Measurements from ENCODE around the gene SRGAP3.

SRGAP3 gene

DNA sequence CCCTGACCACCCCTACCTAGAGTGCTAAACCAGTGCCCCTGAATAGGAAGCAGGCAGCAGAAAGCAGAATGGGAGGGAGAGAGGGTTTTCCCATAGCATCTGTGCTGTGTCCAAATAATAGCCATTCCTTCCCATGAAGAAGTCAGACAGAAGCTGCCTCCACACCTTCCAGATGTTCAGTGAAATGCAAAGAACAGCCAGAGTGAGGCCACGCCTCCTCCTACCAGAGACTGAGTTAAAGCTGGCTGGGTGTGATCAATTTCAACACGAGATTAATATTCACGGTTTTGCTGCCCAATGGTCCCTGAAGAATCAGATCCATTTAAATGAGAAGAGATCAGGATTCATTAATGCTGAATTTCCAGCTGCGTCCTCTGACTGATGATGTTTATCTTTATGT is 111.8 kb downstream of the SRGAP3 start:
- no peak for DNase-seq

DNA sequence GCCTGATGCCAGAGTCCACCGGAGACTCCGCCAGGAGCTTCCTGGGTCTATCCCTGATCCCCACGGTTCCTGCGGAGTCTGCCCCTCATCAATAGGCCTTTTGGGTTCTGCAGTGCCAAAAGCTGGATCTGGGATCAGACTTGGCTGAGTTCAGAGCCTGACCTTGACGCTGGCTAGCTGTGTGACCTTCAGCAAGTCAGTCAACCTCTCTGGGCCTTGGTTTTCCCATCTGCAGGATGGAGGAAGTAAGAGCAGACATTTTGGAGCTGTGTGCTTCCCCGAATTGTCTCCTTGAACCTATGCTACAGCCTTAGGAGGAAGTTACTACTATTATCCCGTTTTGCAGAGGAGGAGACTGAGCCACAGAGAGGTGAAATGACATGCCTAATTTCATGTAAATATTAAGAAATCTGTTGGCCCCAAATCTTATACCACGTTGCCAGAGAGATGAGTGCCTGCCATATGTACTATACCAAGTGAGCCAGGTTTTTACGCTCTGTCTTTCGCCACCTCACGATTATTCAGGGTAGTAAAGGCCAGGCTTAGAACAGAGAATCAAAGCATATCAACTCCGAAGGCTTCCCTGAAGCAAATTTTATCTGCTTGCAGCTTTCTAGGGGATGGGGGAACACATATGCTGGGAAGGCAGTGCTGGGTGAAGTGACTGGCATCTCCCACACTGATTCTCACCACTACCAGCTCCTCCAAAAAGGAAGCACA is 112.5 kb downstream of the SRGAP3 start:
- DNase-seq = no peak

DNA sequence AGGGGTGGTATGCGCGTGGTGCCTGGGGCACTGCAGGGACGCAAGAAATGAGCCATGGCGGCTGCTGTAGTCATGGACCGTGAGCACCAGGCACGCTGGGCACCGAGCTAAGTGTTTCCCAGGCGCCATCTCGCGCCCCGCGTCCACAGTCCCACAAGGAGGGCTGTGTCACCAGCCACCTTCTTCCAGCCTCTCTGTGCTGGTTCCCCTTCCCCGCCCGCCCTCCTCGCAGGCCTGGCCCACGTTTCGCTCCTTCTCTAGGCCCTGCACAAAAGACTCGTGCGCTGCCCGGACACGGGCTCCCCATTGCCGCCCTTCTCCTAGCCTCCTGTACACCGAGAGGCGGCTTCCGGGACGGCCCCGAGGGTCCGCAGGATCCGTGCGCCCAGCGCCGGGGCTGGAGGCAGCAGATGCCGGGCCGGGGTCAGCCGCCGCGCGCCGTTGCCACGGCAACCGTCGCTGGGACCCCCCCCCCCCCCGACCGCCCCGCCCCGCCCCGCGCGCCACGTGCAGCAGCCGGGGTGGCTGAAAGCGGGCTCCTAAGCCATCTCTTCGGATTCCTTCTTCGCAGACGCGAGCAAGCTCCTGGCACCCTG is 113.4 kb downstream of the SRGAP3 start:
- no peak for DNase-seq

DNA sequence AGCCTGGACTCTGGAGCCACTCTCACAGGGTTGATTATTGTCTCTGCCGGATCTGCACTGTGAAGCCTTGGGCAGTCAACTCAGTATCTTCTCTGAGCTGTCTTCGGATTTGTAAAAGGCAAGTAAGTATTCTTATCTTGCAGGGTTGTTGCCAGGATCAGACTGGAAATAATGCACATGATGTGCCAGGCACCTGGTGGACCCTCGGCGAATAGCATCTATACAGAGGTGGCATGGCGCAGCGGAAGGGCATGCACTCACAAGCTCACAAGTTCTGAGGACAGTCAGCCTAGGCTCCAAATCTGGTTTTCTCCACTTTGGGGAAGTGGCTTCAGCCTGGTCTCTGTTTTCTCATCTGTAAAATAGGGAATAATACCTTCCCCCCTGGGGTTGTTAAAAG is 113.9 kb downstream of the SRGAP3 start:
- no peak for DNase-seq

DNA sequence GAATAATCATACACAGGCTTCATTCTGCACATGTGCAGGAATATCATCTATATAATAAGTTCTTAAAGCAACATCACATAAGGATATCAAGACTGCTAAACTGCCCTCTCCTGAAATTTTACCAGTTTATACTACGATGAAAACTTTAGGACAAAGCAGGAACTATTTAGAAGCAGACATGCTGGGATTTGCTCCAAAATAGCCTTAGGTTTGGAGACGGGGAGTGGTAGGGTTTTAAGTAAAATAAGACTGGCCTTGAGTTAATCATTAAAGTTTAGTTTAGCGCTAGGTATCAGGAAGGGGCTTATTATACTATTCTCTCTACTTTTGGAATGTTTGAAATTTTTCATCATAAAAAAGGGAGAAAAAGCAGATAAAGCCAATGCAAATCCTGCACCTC is 115.8 kb downstream of the SRGAP3 start:
- no peak for DNase-seq

DNA sequence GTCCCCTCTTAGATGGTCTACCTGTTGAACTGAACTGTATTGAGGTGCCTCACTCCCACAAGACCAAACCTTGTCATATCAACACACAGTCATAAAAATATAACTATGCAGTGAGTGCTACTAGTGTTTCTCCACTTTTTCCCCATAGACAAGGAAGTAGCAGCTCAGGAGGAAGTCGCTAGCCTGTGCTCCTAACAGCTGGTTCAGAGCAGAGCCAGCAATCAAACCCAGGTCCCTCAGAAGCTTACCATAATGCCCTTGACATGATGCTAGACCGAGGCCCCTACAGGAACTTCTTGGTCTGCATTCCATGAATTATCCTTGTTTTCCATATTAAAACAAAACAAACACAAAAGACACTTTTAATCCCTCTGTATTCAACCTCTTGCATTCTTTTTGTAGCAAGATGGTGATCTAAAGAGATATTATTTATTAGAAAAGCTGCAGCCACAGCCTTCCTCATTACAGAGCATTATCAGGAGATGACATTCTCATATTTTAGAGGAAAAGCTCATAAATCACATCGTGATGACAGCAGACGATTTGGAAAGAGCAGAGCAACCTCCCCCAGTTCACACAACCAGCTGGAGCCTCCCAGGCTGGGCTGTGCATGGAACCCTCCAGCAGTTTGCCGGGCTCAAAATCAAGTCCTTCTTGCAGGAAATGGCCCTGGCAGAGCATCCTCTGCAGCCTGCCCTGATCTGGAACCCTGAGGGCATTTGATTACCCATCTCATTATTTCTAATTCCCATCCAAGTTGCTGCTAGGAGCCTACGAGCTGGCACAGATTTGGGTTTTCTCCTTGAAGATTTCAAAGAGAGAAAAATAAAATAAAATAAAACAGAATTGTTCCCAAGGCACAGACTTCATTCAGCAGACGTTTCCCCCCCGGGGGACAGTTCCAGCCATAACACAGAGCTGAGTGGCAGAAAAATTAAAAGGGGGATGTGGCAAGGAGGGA is 118.8 kb downstream of the SRGAP3 start:
- no peak for DNase-seq

DNA sequence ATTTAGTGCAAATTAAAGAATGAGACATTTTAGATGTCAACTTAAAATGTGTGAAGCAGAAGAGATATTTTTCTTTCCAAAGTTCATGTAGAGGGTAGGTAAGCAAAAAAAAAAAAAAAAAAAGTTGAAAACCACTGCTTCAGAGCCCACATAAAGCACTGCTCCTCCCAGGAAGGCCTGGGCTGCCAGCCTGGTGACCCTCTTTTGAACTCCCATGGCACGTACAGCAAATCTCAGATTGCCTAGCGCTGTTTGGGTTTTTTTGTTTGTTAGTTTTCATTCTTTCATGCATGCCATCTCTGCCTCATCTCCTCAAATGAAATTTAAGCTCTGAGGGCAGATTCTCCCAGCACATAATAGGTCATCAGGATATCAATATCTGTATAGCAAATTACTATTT is 120.1 kb downstream of the SRGAP3 start:
- no peak for DNase-seq

DNA sequence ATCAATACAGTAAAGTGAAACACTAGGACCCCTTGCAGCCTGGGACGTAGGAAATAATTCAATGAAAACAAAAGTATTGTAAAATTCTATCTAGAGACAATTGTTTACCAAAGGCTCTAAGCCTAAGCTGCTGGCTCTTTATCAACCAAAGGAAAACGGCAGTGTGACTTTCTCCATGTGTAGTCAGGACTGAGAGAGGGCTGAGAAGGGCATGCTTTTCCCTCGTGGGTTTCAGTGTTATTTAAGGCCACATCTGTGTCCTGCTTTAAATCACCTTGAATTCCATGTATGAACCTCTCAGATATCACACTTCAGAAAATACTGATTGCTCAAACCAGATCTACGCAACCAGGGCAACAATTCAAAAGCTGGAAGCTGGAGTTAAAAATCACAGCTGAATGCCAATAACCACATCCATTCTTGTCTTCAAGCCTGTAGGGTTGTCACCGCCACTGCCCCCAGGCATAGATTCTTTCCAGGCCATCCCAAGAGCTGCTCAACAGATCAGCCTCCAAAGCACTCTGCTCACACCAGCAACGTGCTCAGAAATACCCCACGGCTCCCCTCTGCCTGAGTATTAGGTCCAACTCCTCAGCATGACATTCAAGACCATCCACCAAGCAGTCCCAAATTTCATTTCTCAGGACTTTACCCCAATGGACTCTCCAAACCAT is 124.0 kb downstream of the SRGAP3 start:
- no peak for DNase-seq

DNA sequence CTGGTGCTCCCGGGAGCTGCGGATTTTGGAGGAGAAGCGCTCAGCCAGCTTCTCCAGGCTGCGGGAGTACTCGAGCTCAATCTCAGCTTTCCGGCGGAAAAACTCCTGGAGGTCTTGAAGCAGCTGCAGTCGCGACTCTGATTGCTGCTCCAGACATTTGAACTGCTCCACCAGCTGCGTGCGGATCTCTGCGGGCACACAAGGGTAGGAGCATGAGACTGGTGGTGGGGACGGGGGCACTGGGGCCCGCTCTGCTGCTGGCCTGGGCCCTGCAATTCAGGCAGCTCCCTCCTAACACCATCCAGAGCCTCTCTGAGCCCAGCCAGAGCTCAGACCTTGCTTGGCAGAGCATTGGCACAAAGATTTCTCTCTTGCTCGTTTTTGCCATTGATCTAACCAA is 124.7 kb downstream of the SRGAP3 start:
- no peak for DNase-seq

DNA sequence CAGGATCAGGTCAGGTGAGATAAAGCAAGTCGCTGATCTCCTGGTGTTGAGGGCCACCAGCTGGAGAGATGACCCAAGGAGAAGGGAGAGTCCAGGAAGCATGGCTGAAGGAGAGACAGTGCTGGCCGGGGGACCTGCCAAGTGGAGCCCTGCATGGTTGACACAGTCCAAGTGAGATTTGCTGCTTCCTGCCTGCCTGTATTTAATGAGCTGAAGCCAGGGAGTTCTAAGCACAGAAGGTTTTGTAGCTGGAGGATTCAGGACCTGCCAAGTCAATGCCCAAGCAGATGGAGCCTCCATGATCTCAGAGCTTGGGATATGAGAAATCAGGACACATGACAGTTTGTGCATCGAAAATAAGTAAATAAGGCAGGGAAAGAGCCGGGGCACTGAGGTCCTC is 125.6 kb downstream of the SRGAP3 start:
- DNase-seq = no peak

DNA sequence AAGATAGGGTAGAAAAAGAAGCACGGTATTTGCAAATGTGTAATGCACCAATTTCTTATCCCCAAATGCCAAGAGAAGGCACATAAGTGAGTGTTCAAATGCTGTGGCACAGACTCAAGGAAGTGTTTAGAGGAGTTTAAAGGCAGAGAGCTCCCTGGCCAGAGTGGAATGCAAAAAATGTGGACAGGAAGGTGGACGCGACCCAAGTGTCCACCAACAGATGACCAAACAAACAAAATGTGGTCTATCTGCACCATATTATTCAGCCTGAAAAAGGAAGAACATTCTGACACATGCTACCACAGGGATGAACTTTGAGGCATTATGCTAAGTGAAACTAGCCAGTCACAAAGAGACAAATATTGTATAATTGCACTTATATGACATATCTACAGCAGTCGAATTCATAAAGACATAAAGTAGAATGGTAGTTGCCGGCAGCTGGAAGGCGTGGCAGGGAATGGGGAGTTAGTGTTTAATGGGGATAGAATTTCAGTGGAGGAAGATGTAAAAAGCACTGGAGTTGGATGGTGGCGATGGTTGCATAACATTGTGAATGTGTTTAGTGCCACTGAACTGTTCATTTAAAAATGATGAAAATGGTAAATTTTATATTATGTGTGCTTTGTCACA is 126.6 kb downstream of the SRGAP3 start:
- DNase-seq = no peak

DNA sequence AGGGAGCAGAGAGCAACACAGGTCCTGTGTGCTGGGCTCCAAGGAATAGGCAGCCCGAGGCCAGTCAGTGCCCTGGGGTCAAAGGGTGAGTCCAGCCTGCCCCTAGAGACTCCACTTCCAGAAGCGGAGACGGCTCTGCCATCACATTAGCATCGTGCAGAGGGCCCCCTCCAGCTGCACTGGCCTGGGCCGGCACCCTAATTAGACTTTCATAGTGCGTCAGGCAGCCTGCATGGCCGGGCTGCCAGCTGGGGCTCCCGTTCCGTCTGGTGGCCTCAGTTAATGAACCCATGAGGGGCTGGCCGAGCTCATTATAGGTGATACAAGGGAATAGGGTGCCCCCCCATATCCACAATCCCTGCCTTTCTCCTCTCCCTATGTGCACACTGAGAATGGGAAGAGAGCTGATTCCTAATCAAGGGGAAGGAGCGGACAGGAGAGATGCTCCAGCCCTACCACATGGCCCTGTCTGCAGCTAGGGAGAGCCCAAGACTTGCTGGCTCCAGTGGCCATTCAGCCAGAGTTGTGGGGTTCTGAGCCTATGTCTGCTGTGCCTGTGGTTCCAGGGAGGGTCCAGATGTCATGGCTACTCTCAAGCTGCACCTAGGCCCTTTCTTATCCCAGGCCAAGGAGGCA is 128.0 kb downstream of the SRGAP3 start:
- DNase-seq = no peak

DNA sequence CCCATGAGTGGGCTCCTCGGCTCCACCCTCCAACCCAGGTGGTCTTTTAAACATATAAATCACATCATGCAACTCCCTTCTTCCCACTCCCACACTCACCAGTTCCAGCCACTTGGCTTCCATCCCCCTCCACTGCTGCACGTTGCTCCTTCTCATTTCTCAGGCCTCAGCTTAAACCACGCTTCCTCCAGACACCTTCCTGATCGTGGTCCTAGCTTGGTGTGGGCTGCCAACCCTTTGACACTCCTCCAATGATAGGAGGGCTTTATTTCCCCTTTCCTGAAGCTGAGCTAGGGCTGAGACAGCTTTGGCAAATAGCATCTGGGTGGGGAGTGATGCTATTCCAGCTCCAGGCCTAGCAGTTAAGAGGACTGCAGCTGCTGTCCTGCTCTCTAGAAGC is 130.1 kb downstream of the SRGAP3 start:
- no peak for DNase-seq

DNA sequence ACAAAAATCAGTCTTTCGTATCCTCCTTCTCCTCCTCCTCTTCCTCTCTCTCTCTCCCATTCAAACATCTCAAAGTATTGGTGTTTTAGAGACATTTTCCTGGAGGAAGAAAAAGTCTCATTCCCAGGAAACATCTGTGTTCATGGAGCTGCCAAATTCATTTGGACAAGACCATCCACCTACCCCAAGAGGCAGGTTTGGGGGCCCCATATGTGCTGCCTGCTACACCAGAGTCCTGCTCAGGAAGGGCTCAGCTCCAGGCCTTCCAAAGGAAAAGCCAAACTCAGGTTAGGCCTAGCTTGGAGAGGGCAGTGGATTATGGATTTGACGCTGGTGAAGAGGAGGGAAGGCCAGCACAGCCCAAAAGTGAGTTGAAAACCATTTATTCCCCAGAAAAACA is 131.2 kb downstream of the SRGAP3 start:
- no peak for DNase-seq

DNA sequence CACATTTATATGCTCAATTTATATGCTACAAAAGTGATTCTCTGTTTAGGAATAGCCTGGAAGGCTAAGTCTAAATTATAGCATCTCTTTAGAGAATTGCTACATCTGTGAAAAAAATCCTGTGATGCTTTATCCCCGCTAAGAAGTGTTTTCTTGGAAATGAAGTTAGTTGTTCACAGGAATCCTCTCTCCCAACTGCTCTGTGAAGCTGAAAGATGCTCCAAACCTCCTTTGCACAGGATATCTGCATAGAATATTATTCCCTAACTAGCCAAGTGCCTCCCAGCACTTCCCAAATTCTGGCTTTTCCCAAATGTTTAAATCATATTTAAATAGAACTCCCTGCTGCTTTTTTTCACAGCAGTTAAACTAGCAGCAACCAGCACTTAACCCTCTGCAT is 132.2 kb downstream of the SRGAP3 start:
- DNase-seq = no peak

DNA sequence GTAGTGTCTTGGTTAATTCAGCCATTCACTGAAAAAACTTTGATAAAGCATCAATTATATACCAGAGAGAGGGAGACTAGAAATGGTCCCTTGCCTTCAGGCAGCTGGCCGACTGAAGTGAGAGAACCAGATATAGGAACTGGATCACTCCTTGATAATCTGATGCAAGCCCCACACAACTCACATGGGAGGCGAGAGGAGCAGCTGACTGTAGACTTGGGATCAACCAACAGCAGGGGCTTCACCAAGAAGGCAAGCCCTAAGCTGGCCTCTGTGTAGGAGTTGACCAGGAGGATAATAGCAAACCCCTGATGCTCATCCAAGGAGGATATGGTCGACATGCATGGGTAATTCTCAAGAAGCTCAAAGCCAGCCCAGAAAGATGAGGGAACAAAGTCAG is 133.1 kb downstream of the SRGAP3 start:
- no peak for DNase-seq

DNA sequence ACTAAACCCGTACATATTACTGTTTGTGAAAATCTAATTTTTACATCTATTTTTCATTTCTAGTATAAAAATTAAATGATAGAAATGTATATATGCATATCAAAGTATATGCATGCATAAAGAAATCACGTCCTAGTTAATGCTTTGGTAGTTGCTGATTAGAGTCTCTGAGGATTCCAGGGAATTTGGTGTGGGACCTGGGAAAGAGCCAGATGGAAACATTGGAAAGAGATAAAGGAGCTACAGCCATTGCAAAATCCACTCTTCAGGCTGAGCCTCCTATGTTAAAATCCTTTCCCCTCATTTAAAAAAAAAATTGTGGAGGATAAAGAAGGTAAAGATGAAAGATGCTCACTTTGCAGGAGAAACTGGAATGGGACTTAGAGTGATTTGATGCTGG is 134.1 kb downstream of the SRGAP3 start:
- no peak for DNase-seq

DNA sequence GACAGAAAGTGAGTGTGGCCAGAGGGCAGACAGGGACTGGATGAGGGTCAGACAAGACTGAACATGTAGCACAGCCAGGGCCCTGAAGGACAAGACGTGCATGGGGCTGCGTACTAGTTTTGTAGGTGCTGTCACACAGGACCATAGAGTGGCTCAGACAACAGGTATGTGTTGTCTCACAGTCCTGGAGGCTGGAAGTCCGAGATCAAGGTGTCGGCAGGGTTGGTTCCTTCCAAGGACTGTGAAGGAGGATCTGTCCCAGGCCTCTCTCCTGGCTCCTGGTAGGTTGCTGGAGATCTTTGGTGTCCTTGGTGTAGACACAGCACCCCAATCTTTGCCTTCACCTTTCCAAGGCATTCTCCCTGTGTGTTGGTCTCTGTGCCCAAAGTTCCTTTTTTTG is 136.4 kb downstream of the SRGAP3 start:
- no peak for DNase-seq

DNA sequence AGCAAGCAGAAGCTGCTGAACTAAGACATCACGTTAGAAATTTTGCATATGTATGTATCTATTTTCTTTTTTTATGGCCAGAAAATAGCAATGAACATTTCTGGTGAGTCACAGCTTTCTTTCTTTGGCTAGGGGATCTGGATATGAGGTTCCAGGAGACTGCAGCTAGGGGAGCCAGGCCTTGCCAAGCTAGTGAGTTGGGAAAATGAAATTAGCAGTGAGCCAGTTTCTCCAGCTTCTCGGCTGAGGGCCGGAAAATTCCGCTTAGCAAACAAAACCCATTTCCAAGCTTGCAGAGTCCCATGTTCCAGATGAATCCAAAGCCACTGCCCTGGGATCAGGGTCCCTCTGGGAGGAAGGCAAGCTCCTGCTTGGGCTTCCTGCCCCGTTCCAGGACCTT is 137.6 kb downstream of the SRGAP3 start:
- no peak for DNase-seq

DNA sequence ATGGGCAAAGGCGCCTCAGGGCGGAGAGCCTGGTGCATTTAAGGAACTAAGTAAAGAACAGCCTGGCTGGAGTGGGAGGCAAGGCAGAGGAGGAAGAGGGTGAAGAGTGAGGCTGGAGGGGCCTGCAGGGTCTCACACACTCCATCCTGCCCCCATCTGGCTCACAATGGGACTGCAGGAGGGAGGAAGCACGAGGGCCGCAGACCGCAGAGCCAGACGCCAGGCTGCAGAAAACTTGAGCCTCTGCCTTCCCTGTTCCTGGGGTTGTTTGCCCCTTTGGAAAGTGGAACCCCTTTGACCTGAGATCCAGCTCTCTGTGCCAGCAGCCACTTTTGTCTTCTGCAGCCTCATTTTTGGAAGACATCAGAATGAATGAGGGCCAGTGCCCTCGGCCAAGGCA is 138.0 kb downstream of the SRGAP3 start:
- DNase-seq = no peak

DNA sequence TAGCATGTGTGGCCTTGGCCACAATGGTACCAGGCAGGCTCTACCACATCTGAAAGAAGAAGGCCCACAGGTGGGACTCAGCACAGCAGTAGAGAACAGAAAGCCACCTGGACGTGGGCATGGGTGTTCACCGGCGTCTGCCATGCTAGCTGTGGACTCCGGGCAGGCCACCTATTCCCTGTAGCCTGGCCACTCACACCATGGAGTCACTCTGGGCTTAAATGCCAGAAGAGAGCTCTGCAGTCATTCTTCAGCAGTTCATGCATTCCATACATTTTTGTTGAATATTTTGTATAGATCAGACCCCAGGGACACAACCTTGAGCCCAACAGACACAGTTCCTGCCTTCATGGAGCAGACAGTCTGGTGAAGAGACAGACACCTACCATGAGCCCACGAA is 138.6 kb downstream of the SRGAP3 start:
- DNase-seq = no peak

DNA sequence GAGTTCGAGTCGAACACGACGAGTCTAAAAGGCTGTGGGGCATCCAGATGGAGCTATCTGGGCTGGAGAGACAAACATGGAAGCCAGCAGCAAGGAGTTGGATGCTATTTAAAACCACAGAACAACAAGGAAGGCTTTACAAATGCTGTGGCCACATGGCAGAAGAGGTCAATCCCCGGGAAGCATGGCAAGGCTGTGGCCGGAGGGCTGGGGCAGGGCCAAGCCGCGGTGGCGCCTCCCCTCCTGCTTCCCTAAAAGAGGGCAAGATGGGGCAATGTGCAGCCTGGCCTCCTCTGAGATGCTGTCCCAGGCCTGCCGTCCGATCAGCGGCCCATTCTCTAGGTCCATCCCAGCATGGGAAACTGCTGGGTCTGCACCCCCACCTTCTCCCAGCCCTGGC is 139.1 kb downstream of the SRGAP3 start:
- no peak for DNase-seq

DNA sequence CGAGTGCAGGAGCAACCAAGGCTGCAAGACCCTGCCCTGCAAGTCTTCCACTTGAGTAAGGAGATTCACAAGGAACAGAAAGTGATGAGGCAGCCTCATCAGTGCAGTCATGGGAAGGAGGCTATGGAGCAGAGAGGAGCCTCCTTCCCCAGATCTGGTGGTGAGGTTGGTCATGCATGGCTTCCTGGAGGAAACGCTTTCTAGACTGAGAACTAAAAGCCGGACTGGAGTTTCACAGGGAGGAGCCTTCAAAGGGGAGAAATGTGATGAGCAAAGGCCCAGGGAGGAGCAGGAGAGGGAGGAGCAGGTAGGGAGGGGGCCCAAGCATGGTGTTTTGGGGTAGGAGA is 139.9 kb downstream of the SRGAP3 start:
- no peak for DNase-seq
